Body of pancreas (tissue), 4 donors: ENCODE data around the gene WWOX. TPM values are rescaled to one million over a fixed set of nuclear protein-coding genes. Genes with fewer than 3 reads are reported as not detected.

ENCODE experiments used
- ATAC-seq: fragments of 150-250 bp; one replicate; pipeline ENCODE4 v1.9.1; 2016
- DNase-seq, 4 donors: peaks; one replicate each; pipeline ENCODE4 v3.0.0-alpha.2; 2019
- H3K27ac ChIP-seq, 4 donors: fragments of 200-600 bp; sonication (generic); 1 replicate in 3 of 4; 2 replicates in 1 of 4; pipeline versions ENCODE4 v1.5.1 to v1.6.1; 2016 to 2019; ENCODE audit warnings: mild to moderate bottlenecking in 1 of 4, mixed read lengths in 1 of 4, moderate library complexity in 1 of 4
- H3K27me3 ChIP-seq, 2 donors: fragments of 200-600 bp; sonication (generic); one replicate each; pipeline ENCODE4 v1.6.0; 2016; ENCODE audit warnings: mild to moderate bottlenecking in 1 of 2
- H3K36me3 ChIP-seq, 2 donors: fragments of 200-600 bp; sonication (generic); replicated peaks in 1 of 2; 2 replicates each; pipeline ENCODE4 v1.5.1; 2016; ENCODE audit warnings: low read depth in 2 of 2; ENCODE audit not compliant: insufficient read depth in 1 of 2
- H3K4me1 ChIP-seq: fragments of 200-600 bp; sonication (generic); one replicate; pipeline ENCODE4 v1.6.0; 2016
- H3K4me3 ChIP-seq, 2 donors: fragments of 200-600 bp; sonication (generic); 1 replicate in 1 of 2; 2 replicates in 1 of 2; pipeline ENCODE4 v1.5.1; 2016 to 2019
- H3K9me3 ChIP-seq, 3 donors: fragments of 200-600 bp; sonication (generic); 1 replicate in 2 of 3; 2 replicates in 1 of 3; pipeline ENCODE4 v1.5.1; 2016
- POLR2A ChIP-seq, 3 donors: fragments of 450-650 bp; IDR thresholded peaks; one replicate each; pipeline ENCODE4 v1.6.1; 2016; ENCODE audit warnings: antibody characterized with exemption in 3 of 3, mild to moderate bottlenecking in 2 of 3
- WGBS, 2 donors: methylation state at CpG; one replicate each; pipeline ENCODE4 v1.1.5; 2017; 5-methylcytosine and 5-hydroxymethylcytosine counted together
- intact Hi-C: fragments of 100-400 bp; cut with DNase I; formaldehyde crosslinking; loops from one replicate; pipeline ENCODE4 v1.15.1; 2023
- total RNA-seq, 2 donors: library from RNA; depleted of rRNA; stranded (reverse); fragments of >200 nt; gene quantifications; one replicate each; pipeline ENCODE4 v1.1.0, GENCODE V29; 2016
- TF ChIP-seq, protein P1 (sequence below), 7 experiments: fragments of 450-650 bp in 4 of 7; fragments of 200-600 bp in 3 of 7; sonication (generic) in 3 of 7; IDR thresholded peaks; one replicate each; pipeline ENCODE4 v1.5.1; 2016 to 2019; ENCODE audit warnings: antibody characterized with exemption in 7 of 7

Gene WWOX
- total RNA-seq, 2 donors from 2014 or later = 52.7 to 67.2 TPM

GRCh38 chr16:78209951-78210661, 110.7 kb downstream of the WWOX start:
- DNase-seq (no peak), ATAC-seq (no peak)
- Histone ChIP-seq H3K4me1 (no peaks in the 10 kb centered on the region), H3K27ac (no peak overlapping the region), H3K36me3 (no peaks in the 10 kb centered on the region), H3K4me3 (no peak overlapping the region), H3K9me3 (no peaks in the 10 kb centered on the region), H3K27me3 (no peaks in the 10 kb centered on the region)
- intact Hi-C loops = no loop called here
- 52 to 63% methylated on average over 10 of the region's 10 CpGs for WGBS, 2 donors
- no peak for TF ChIP-seq POLR2A (IDR thresholded peaks at IDR 0.05)
- TF ChIP-seq, protein P1, sequence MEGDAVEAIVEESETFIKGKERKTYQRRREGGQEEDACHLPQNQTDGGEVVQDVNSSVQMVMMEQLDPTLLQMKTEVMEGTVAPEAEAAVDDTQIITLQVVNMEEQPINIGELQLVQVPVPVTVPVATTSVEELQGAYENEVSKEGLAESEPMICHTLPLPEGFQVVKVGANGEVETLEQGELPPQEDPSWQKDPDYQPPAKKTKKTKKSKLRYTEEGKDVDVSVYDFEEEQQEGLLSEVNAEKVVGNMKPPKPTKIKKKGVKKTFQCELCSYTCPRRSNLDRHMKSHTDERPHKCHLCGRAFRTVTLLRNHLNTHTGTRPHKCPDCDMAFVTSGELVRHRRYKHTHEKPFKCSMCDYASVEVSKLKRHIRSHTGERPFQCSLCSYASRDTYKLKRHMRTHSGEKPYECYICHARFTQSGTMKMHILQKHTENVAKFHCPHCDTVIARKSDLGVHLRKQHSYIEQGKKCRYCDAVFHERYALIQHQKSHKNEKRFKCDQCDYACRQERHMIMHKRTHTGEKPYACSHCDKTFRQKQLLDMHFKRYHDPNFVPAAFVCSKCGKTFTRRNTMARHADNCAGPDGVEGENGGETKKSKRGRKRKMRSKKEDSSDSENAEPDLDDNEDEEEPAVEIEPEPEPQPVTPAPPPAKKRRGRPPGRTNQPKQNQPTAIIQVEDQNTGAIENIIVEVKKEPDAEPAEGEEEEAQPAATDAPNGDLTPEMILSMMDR (IDR thresholded peaks at IDR 0.05) = no peak

DNA sequence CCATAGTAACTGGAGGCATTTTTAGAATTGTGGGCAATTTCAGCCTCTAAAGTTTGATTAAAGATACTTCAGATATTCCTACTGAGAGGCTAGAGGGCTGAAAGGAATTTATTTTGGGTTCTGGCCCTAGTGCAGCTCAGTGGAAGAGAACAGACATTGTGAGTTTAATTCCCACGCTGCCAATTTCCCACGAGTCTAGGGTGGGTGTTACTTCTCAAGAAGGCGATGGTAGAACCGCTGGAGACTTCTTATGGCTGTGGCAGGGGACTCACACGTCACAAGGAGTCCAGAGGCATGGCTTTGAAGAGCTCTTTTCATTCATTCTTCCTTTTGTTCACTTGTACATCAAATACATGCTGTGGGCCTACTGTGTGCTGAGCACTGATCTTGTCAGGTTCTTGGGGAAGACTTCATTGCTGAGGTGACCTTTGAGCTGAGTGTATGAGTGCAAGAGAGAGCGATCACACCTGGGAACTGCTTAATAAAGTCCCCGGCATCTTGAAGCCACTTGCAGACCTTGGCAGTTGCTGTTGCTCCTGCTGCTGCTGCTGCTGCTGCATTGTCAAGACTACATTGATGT, 111.7 kb downstream of the WWOX start:
- Histone ChIP-seq H3K4me3 (no peak overlapping the region), H3K4me1 (no peaks in the 10 kb centered on the region), H3K27ac (no peak overlapping the region), H3K27me3 (no peaks in the 10 kb centered on the region), H3K9me3 (no peaks in the 10 kb centered on the region), H3K36me3 (no peaks in the 10 kb centered on the region)
- intact Hi-C loops = no loop called here
- ATAC-seq = no peak
- WGBS, 2 donors = 80 to 89% methylated on average over 7 of the region's 7 CpGs
- TF ChIP-seq, protein P1 (IDR thresholded peaks at IDR 0.05) = no peak
- TF ChIP-seq POLR2A (IDR thresholded peaks at IDR 0.05) = no peak
- DNase-seq = no peak

GRCh38 chr16:78211946-78212345, 112.5 kb downstream of the WWOX start:
- peak in 3 of 4 donors; percentile 10 to 39 (median 23) for DNase-seq
- no peak overlapping the region for H3K27ac ChIP-seq
- H3K27me3 ChIP-seq = no peaks in the 10 kb centered on the region
- WGBS, 2 donors = 81 to 89% methylated on average over 2 of the region's 2 CpGs
- H3K9me3 ChIP-seq = no peaks in the 10 kb centered on the region
- TF ChIP-seq POLR2A (IDR thresholded peaks at IDR 0.05) = no peak
- TF ChIP-seq, protein P1 (IDR thresholded peaks at IDR 0.05) = no peak
- H3K36me3 ChIP-seq = no peaks in the 10 kb centered on the region
- intact Hi-C loops = no loop called here
- no peaks in the 10 kb centered on the region for H3K4me1 ChIP-seq
- ATAC-seq = peak; percentile 55
- no peak overlapping the region for H3K4me3 ChIP-seq

- no peak overlapping the region for H3K4me3 ChIP-seq
- H3K27ac ChIP-seq = no peak overlapping the region
- H3K27me3 ChIP-seq = no peaks in the 10 kb centered on the region
- H3K9me3 ChIP-seq = no peaks in the 10 kb centered on the region
- TF ChIP-seq POLR2A (IDR thresholded peaks at IDR 0.05) = no peak
- no peak for ATAC-seq
- DNase-seq = no peak
- 82 to 97% methylated on average over 5 to 7 of the region's 7 CpGs for WGBS, 2 donors
- H3K36me3 ChIP-seq = no peaks in the 10 kb centered on the region
- no peaks in the 10 kb centered on the region for H3K4me1 ChIP-seq
- intact Hi-C loops = no loop called here
Observed at GRCh38 chr16:78212674-78213073, 113.2 kb downstream of the WWOX start.

GRCh38 chr16:78213751-78214150, 114.3 kb downstream of the WWOX start:
- intact Hi-C loops = no loop called here
- Histone ChIP-seq H3K27ac (no peak overlapping the region), H3K4me1 (no peaks in the 10 kb centered on the region), H3K9me3 (no peaks in the 10 kb centered on the region), H3K27me3 (no peaks in the 10 kb centered on the region), H3K4me3 (no peak overlapping the region), H3K36me3 (no peaks in the 10 kb centered on the region)
- no peak for TF ChIP-seq POLR2A (IDR thresholded peaks at IDR 0.05)
- TF ChIP-seq, protein P1 (IDR thresholded peaks at IDR 0.05) = no peak
- DNase-seq (no peak), ATAC-seq (no peak)
- WGBS, 2 donors = 92 to 99% methylated on average over 6 of the region's 7 CpGs
